ENCODE results near the gene RGPD4. TPM values are rescaled to one million over a fixed set of nuclear protein-coding genes. Genes with fewer than 3 reads are reported as not detected.

The RGPD4 gene
- total RNA-seq, 2 experiments from 2014 or later: 0.53 to 0.63 TPM

DNA sequence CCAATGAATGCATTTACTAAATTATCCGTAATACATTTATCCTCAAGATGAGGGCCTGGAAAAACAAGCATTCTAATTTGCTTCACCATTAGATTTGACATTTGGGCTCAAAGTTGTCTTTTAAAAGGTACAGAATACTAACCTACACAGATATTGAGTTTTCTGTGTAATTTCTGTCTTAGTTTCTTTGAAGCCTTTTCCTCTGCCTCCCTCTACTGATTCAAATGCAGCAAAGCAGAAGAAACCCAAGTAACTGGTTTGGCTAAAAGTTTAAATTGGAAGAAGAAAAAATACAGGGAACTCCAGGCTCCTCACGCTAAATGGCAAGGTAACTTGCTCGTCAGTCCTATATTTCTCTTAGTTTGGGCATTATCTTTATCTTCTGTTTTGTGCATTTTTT is 106.3 kb downstream of the RGPD4 start:
- no peaks in the 10 kb centered on the region for H3K4me1 Mint-ChIP-seq (ENCODE audit: low read depth)
- no peak for ATAC-seq (ENCODE audit: poor library complexity)
- H3K27ac ChIP-seq (ENCODE audit: low read depth in 1 of 2, low read length in 2 of 2): no peak overlapping the region
- H3K36me3 Mint-ChIP-seq (ENCODE audit: low read depth): no peaks in the 10 kb centered on the region
- ChIA-PET POLR2A (no interaction called here), CTCF (no interaction called here)
- H3K27ac Mint-ChIP-seq: no peak overlapping the region
- H3K4me1 ChIP-seq (ENCODE audit: insufficient read depth, low read length): no peaks in the 10 kb centered on the region
- H3K9me3 Mint-ChIP-seq: no peaks in the 10 kb centered on the region
- no peaks in the 10 kb centered on the region for H3K9me3 ChIP-seq (ENCODE audit: control insufficient read depth in 1 of 2, insufficient read depth in 1 of 2, low read length in 2 of 2)
- H3K4me3 ChIP-seq (ENCODE audit: low read length): no peak overlapping the region
- no peaks in the 10 kb centered on the region for H3K27me3 ChIP-seq (ENCODE audit: control insufficient read depth in 1 of 2, insufficient read depth in 2 of 2, low read length in 2 of 2)
- no peak overlapping the region for H3K4me3 Mint-ChIP-seq
- peaks cover 6% of the 10 kb centered on the region for H3K27me3 Mint-ChIP-seq
- no peak for DNase-seq
- no peak for TF ChIP-seq CTCF (IDR thresholded peaks at IDR 0.05)
- intact Hi-C loops (cut with DNase I, micrococcal nuclease): loop anchor here in 1 of 2 experiments (10.0 kb wide), 1 partner anchor 652 kb away; no protein-coding TSS in a partner anchor
- no peaks in the 10 kb centered on the region for H3K36me3 ChIP-seq (ENCODE audit: insufficient read depth, low read length)

DNA sequence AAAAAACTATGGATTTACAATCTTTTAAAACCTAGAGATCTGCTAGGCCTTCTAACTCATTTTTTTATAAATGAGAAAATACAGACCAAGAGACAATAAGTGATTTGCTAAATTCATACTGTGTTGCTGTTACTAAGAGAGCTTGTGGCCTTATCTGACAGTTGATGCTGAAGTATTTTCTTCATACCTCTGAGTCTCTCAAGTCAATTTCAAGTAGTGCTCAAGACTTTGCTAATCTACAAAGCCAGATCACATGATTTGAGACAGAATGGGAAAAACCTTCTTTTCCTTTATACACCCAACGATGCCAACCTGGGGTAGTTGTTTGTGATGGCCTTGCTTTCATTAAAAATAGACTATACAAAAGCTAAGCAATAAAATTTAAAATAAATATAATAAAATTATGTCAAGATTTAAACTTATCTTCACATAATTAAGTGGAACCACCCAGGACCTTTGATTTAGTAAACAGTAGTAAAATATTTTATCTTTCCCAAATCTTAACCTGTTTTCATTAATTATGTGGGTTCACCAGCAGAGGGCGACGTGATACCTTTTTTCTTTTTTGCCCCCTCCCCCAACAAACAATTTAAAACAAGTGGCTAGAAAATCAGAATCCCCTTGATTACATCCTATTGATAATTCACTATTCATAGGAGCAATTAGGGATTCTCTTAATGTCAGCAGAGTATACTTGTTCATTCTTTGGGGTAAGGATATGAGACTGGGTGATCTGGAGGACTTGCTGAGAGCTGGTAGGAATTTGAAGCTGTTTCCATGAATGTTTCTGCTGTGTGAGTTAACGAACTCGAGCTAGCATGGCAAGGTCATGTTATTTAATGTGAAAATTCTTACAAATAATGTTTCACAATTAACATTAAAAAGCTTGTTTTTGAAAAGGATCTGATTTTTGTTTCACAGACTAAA is 110.0 kb downstream of the RGPD4 start:
- ChIA-PET CTCF (no interaction called here), POLR2A (no interaction called here)
- Histone ChIP-seq H3K9me3 (ENCODE audit: control insufficient read depth in 1 of 2, insufficient read depth in 1 of 2, low read length in 2 of 2) (no peaks in the 10 kb centered on the region), H3K27me3 (ENCODE audit: control insufficient read depth in 1 of 2, insufficient read depth in 2 of 2, low read length in 2 of 2) (no peaks in the 10 kb centered on the region), H3K4me1 (ENCODE audit: insufficient read depth, low read length) (no peaks in the 10 kb centered on the region), H3K4me3 (ENCODE audit: low read length) (no peak overlapping the region), H3K36me3 (ENCODE audit: insufficient read depth, low read length) (no peaks in the 10 kb centered on the region), H3K27ac (ENCODE audit: low read depth in 1 of 2, low read length in 2 of 2) (no peak overlapping the region)
- TF ChIP-seq CTCF (IDR thresholded peaks at IDR 0.05): peak; percentile 9
- Mint-ChIP-seq H3K27me3 (peaks cover 6% of the 10 kb centered on the region), H3K4me1 (ENCODE audit: low read depth) (no peaks in the 10 kb centered on the region), H3K4me3 (no peak overlapping the region), H3K27ac (no peak overlapping the region), H3K9me3 (no peaks in the 10 kb centered on the region), H3K36me3 (ENCODE audit: low read depth) (no peaks in the 10 kb centered on the region)
- intact Hi-C loops (cut with DNase I, micrococcal nuclease): loop anchor here (5.0 to 10.0 kb wide), 2 partner anchors 646 to 648 kb away; no protein-coding TSS in a partner anchor
- DNase-seq (peak in 1 of 14 experiments; percentile 2), ATAC-seq (ENCODE audit: poor library complexity) (no peak)

Other genes with a start within 250 kb of the RGPD4 start
- not detected for gene SLC5A7, start 159.6 kb downstream of the RGPD4 start, total RNA-seq

Data from CD4-positive, alpha-beta T cell (primary cell).